Thoracic aorta (tissue), 2 donors: ENCODE data around the gene PHKA2. TPM values are rescaled to one million over a fixed set of nuclear protein-coding genes. Genes with fewer than 3 reads are reported as not detected.

Experiments used
- ATAC-seq: fragments of 150-250 bp; one replicate; pipeline ENCODE4 v1.8.0; 2017; ENCODE audit warnings: low read depth; ENCODE audit not compliant: insufficient number of reproducible peaks, low FRiP score
- DNase-seq: peaks from one replicate; pipeline ENCODE4 v3.0.0-alpha.2; 2020; ENCODE audit warnings: low spot score
- H3K27ac ChIP-seq, 2 donors: fragments of 200-600 bp; sonication (generic); 1 replicate in 1 of 2; 2 replicates in 1 of 2; pipeline ENCODE4 v1.5.1; 2016; ENCODE audit warnings: mild to moderate bottlenecking in 2 of 2, moderate library complexity in 2 of 2
- H3K27me3 ChIP-seq: fragments of 200-600 bp; sonication (generic); replicated peaks from 2 replicates; pipeline ENCODE4 v1.6.0; 2016; ENCODE audit warnings: mild to moderate bottlenecking; ENCODE audit not compliant: insufficient read depth
- H3K36me3 ChIP-seq: fragments of 200-600 bp; sonication (generic); one replicate; pipeline ENCODE4 v1.5.1; 2016
- H3K4me1 ChIP-seq, 2 donors: fragments of 200-600 bp; sonication (generic); 1 replicate in 1 of 2; 2 replicates in 1 of 2; pipeline versions ENCODE4 v1.5.1 to v1.6.0; 2016; ENCODE audit warnings: low read depth in 2 of 2, mild to moderate bottlenecking in 1 of 2; ENCODE audit not compliant: control insufficient read depth in 1 of 2
- H3K4me3 ChIP-seq: fragments of 200-600 bp; sonication (generic); 2 replicates; pipeline ENCODE4 v1.5.1; 2016; ENCODE audit warnings: mild to moderate bottlenecking
- H3K9me3 ChIP-seq: fragments of 200-600 bp; sonication (generic); 2 replicates; pipeline ENCODE4 v1.5.1; 2016
- total RNA-seq, 2 donors: library from RNA; depleted of rRNA; stranded (reverse); fragments of >200 nt; gene quantifications; one replicate each; pipeline versions ENCODE4 v1.1.0 to v1.2.3, GENCODE V29; 2016
- TF ChIP-seq, protein P1 (sequence below): fragments of 200-600 bp; sonication (generic); IDR thresholded peaks from one replicate; pipeline ENCODE4 v1.5.1; 2019; ENCODE audit warnings: antibody characterized with exemption

Gene PHKA2
- total RNA-seq, 2 donors from 2014 or later = 26.5 to 28.3 TPM

DNA sequence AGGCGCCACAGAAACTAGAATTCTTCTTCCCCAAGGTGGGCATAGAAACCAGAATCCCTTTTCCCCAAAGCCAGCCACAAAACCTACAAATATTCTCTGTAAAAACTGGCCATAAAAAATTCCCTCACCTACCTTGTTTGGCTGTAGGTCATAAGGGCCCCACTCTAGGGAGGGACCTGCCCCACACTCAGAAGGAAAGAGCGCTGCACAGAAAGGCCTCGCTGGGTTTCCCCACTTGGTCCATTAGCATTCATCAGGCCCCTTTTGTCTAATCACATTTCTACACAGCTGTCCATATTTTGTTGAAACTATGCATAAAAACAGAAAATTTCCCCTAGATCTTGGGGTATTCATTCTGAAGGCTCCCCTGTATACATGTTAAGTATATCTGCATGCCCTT lies 54.1 kb downstream of the PHKA2 start:
- ATAC-seq (no peak), DNase-seq (no peak)
- H3K9me3 ChIP-seq = no peaks in the 10 kb centered on the region
- no peaks in the 10 kb centered on the region for H3K4me1 ChIP-seq
- no peak overlapping the region for H3K27ac ChIP-seq
- H3K27me3 ChIP-seq = no peaks in the 10 kb centered on the region
- TF ChIP-seq, protein P1, sequence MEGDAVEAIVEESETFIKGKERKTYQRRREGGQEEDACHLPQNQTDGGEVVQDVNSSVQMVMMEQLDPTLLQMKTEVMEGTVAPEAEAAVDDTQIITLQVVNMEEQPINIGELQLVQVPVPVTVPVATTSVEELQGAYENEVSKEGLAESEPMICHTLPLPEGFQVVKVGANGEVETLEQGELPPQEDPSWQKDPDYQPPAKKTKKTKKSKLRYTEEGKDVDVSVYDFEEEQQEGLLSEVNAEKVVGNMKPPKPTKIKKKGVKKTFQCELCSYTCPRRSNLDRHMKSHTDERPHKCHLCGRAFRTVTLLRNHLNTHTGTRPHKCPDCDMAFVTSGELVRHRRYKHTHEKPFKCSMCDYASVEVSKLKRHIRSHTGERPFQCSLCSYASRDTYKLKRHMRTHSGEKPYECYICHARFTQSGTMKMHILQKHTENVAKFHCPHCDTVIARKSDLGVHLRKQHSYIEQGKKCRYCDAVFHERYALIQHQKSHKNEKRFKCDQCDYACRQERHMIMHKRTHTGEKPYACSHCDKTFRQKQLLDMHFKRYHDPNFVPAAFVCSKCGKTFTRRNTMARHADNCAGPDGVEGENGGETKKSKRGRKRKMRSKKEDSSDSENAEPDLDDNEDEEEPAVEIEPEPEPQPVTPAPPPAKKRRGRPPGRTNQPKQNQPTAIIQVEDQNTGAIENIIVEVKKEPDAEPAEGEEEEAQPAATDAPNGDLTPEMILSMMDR = no peak
- no peaks in the 10 kb centered on the region for H3K36me3 ChIP-seq
- no peak overlapping the region for H3K4me3 ChIP-seq

DNA sequence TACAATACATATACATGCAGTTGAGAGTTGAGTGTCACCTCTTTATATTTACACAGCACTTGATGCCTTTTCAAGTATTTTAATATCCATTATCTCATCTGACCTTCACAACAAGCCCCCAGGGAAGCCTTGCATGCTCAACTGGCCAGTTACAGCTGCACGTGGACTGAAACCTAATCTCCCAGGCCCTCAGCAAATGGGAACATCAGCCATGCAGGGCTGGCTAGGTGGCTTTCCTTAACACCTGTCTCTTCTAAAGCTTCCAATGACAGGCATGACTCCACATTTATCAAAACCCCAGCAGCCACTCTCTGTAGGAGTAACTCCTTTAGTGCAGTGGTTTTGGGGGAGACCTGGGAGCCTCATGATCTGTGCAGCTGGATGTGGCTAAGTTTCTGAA lies 56.4 kb downstream of the PHKA2 start:
- Histone ChIP-seq H3K27me3 (no peaks in the 10 kb centered on the region), H3K36me3 (no peaks in the 10 kb centered on the region), H3K4me1 (no peaks in the 10 kb centered on the region), H3K9me3 (no peaks in the 10 kb centered on the region), H3K27ac (no peak overlapping the region), H3K4me3 (no peak overlapping the region)
- TF ChIP-seq, protein P1 = no peak
- ATAC-seq (no peak), DNase-seq (no peak)

DNA sequence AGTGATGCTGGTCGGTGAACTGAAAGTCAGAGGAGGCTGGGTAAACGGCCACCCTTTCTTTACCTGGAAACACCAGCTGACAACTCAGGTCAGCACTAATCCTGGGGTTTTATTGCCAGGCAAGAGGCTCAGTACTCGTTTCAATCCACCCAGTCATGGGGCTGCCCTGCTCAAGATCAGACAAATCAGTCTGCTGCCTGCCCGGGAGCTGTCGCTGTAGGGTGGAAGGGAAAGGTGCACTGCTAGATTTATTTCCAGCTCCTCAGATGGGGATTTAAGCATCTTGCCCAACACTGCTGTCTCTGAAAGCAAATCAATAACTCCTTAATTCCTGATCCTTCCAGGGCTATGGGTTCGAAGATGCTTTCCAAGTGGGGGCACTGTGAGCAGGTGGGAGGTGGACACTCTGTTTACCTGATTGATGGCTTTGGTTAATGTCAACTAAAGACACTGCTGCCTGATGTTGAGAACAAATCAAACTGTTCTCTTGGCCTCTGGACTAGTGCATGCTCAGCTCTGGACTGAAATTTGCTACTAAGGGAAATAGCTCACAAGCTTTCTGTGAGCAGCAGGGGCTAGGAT lies 59.3 kb downstream of the PHKA2 start:
- ATAC-seq (no peak), DNase-seq (no peak)
- TF ChIP-seq, protein P1 = no peak
- Histone ChIP-seq H3K27ac (no peak overlapping the region), H3K27me3 (no peaks in the 10 kb centered on the region), H3K36me3 (no peaks in the 10 kb centered on the region), H3K4me3 (no peak overlapping the region), H3K9me3 (no peaks in the 10 kb centered on the region), H3K4me1 (no peaks in the 10 kb centered on the region)

DNA sequence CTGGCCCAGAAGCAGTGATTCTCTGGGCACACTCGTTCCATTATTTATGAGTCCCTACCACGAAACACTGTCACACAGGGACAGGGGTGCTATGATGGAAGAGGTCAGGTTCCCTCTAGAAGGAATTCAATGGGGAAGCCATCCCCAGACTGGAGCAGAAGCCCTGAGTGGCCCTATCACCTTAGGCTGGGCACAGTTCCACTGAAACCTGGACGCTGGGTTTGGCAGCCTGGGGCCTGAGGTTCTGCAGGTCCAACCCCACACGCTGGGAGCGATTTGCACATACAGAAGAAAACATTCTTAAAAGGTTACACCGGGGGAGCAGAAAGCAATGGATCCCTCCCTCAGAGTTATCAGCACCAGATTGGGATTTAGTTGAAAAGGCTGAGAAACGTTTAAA lies 63.3 kb downstream of the PHKA2 start:
- ATAC-seq (no peak), DNase-seq (no peak)
- Histone ChIP-seq H3K4me1 (no peaks in the 10 kb centered on the region), H3K36me3 (peaks cover 6% of the 10 kb centered on the region), H3K27me3 (no peaks in the 10 kb centered on the region), H3K4me3 (no peak overlapping the region), H3K27ac (peak overlapping the region in 1 of 2 donors; percentile 17), H3K9me3 (no peaks in the 10 kb centered on the region)
- TF ChIP-seq, protein P1 = no peak

DNA sequence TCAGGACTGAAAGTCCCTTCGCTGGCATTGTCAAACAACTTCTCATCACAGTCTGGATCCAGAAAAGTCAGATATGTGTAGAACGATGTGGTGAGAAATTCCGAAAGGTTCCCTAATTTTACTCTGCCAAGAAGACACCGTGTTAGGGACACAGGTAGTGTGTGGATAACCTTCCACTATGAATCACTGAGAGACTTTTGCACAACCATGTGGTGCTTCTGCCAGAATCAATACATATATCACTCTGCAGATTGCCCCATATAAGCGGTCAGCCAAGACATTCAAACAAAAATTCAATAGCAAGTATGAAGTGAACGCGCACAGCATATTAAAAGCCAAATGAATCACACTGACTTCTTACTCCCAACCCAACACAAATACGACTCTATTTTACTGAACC lies 63.8 kb downstream of the PHKA2 start:
- DNase-seq (no peak), ATAC-seq (no peak)
- Histone ChIP-seq H3K4me1 (no peaks in the 10 kb centered on the region), H3K27me3 (no peaks in the 10 kb centered on the region), H3K9me3 (no peaks in the 10 kb centered on the region), H3K36me3 (peaks cover 6% of the 10 kb centered on the region), H3K4me3 (no peak overlapping the region), H3K27ac (no peak overlapping the region)
- TF ChIP-seq, protein P1 = no peak
